Activated CD4-positive, CD25-positive, alpha-beta regulatory T cell treated with anti-CD3 and anti-CD28 coated beads, Interleukin-2, amount 50 U/mL, for 16 hours (primary cell): ENCODE results near the gene MMP14.
A peak's percentile ranks its signal among the peaks of the same experiment; 100 is the strongest.

Source experiments
- DNase-seq: peaks from one replicate; pipeline ENCODE4 v3.0.0-alpha.2; 2020; ENCODE audit warnings: low read depth, low spot score

MMP14 gene

GRCh38 chr14:22884076-22884737 is 47.8 kb downstream of the MMP14 start:
- no peak for DNase-seq

DNA sequence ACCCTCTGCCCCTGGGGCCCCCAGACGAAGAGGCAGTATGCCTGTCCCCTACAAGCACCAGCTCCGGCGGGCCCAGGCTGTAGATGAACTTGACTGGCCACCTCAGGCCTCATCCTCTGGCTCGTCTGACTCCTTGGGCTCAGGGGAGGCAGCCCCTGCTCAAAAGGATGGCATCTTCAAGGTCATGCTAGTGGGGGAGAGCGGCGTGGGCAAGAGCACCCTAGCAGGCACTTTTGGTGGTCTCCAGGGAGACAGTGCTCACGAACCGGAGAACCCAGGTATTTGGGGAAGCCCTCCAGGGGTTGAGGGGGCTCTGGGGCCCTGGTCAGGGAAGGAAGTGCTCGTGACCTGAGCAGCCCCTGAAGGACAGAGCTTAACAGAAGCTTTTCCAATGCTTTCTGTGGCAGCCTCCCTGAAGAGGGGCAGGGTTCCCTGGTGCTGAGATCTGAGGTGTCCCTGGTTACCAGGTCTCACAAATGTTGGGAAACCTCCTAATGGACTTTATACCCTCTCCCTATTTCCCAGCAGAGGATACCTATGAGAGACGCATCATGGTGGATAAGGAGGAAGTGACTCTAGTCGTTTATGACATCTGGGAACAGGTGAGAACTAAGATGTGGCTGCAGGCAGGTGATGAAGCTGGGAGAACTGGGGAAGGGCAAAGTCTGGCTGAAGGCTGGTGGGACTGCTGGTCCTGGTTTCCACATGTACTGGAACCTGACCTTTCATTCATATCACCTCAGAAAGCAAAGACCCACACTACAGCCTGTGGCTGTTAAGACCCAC is 48.5 kb downstream of the MMP14 start:
- no peak for DNase-seq

- DNase-seq: no peak
These were observed 49.6 kb downstream of the MMP14 start for GRCh38 chr14:22885975-22886374.

DNA sequence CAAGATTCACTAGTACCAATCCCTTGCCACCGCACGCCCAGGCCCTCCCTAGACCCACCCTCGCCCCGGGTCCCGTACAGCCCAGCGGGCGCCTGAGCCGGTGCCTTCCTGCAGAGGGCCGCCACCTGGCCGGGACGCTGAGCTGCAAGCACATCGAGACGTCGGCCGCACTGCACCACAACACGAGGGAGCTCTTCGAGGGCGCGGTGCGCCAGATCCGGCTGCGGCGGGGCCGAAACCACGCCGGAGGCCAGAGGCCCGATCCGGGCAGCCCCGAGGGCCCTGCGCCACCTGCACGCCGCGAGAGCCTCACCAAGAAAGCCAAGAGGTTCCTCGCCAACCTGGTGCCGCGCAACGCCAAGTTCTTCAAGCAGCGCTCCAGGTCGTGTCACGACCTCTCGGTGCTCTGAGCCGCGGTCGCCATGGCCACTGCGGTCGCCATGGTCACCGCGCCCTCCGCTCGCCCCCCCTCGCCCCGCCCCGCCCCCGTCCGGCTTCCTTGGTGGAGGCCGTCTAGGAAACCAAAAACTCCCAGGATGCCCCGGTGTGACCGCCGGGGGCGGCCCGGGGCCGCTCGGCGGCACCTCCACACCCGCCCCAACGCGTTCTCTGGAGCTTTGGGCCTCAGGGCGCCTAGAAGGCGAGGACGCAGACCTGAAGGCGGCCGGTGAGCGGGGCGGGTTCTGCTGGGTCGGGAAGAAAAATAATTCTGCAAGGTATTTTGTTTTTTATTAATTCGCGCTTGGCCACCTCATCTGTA is 50.3 kb downstream of the MMP14 start:
- peak; percentile 51 for DNase-seq

GRCh38 chr14:22887260-22887989 is 51.0 kb downstream of the MMP14 start:
- DNase-seq: no peak

DNA sequence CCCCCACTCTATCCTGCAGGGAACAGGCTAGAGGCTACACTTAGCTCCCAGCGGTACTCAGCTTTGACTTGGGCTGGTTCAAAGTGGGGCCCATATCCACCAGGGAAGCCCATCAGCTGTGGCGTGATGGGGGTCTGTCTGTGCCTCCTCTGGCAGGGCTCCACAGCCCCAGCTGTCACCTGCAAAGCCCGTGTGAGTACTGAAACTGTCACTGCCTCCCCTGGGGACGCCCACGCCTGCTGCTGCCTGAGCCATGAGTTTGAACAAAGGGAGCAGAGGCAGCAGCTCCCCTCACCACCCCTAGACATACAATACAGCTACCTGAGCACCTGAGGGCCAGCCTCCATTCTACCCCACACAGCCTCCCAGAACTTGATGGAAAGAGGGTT is 51.6 kb downstream of the MMP14 start:
- no peak for DNase-seq

- no peak for DNase-seq
These were observed 52.3 kb downstream of the MMP14 start for GRCh38 chr14:22888662-22889061.

DNA sequence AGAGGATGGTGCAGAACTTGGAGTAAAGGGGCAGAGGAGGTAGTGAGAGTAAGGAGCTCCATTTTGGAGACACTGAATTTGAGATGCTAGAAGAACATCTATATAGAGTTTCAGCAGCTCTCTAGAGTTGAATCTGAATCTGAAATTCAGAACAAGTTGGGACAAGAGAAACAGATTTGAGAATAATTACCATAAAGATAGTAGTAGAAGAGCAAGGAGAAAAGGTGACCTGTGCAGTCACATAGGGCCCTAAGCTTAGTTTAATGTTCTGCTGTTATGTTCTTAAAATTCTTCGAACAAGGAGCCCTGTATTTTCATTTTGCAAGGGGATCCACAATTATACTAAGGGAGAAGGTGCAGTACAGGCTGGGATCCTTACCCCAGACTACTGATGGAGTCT is 54.0 kb downstream of the MMP14 start:
- DNase-seq: no peak

DNA sequence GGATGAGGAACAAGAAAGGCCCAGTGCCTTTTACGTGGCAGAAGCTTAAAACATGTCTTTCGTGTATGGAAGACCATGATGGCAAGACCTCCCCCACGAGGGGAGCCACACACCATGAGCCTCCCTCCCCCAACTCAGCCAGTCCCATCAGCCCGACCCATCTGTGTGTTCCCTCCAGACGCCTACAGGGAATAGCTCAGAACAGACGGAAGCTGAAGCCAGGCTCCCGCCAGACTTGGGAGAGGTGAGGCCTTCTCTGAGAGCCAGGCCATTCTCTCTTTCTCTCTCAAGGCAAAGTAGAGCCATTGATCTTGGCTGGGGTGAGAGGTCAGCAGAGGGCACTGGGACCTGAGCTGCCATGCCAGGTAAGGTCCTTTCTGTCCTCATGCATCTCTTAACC is 56.1 kb downstream of the MMP14 start:
- DNase-seq: no peak

GRCh38 chr14:22893706-22894105 is 57.3 kb downstream of the MMP14 start:
- DNase-seq: no peak

GRCh38 chr14:22895402-22895801 is 59.0 kb downstream of the MMP14 start:
- DNase-seq: no peak

DNA sequence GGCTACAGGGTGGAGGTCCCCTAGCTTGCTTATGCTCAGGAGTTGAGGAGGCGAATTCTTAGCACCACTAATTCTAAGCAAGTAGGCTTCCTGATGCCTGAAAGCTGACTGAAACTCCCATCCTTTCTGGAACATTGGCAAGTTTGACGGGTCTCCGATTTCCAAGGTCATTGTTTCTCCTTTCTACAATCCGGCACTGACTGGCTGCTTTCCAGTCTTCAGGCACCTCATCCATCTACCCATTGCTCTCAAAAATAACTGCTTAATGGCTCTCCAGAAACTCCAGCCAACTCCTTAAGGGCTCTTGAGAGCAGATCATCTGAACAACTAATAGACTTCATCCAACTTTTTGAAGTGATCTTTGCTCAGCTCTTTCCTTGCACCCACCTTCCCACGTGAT is 60.0 kb downstream of the MMP14 start:
- DNase-seq: no peak

- no peak for DNase-seq
These were observed 60.4 kb downstream of the MMP14 start for GRCh38 chr14:22896760-22897159.

GRCh38 chr14:22897357-22897756 is 61.0 kb downstream of the MMP14 start:
- DNase-seq: no peak
